Measurements from ENCODE around the gene LMO7.

DNA sequence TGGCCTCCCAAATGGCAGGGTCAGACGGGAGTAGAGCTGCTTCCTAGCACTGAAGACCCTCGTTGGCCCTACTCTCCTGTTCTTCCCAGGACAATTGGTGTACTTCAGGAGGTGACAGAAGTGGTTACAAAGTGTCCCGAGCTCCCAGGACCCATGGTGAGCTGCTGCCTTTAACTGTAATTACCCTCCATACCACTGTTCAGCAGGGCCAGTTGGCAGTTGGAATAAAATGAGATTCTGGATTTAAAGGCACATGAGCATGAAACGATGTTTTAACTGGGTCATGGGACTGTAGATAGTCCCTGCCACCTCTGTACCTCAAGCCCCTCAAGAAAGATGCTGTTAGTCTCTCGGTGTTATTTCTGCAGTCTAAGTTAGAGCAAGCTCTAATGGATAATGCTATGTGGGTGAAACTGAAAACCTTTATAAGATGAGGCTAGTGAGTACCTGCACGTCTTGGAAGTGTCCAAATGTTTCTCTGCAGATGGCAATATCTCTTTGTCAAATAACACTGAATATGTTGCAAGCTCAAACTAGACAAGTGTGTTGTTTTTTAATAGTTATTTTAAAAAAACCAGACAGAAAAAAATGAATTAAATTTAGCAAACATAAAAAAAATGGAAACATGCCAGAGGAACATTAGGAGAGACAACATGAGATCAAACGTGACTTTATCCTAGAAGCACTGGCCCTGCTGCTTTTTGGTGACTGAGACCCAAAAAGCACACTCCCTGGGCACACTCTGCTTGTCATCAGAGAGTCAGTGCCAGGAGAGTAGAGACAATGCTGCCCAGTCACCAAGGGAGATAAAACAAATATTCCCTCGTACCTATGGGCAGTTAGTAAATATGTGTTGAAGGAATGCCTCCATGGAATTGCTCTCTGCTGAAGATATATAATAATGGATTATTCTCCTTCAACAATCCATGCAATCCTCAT, 266.3 kb downstream of the LMO7 start:
- TF ChIP-seq, protein P1, sequence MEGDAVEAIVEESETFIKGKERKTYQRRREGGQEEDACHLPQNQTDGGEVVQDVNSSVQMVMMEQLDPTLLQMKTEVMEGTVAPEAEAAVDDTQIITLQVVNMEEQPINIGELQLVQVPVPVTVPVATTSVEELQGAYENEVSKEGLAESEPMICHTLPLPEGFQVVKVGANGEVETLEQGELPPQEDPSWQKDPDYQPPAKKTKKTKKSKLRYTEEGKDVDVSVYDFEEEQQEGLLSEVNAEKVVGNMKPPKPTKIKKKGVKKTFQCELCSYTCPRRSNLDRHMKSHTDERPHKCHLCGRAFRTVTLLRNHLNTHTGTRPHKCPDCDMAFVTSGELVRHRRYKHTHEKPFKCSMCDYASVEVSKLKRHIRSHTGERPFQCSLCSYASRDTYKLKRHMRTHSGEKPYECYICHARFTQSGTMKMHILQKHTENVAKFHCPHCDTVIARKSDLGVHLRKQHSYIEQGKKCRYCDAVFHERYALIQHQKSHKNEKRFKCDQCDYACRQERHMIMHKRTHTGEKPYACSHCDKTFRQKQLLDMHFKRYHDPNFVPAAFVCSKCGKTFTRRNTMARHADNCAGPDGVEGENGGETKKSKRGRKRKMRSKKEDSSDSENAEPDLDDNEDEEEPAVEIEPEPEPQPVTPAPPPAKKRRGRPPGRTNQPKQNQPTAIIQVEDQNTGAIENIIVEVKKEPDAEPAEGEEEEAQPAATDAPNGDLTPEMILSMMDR (IDR thresholded peaks at IDR 0.05): no peak
- no peak for TF ChIP-seq POLR2A (IDR thresholded peaks at IDR 0.05)
- no peak for TF ChIP-seq POLR2AphosphoS5 (IDR thresholded peaks at IDR 0.05)
- TF ChIP-seq EP300 (IDR thresholded peaks at IDR 0.05): no peak

Data from stomach (tissue), 4 donors.